KMS-11 (cell line): Measurements from ENCODE around the gene VAMP8.

Experiments
- H2AFZ ChIP-seq: fragments of 200-600 bp; sonication (generic); 2 replicates; pipeline ENCODE4 v1.6.1; 2016; ENCODE audit warnings: antibody characterized with exemption, mixed run types, low read depth
- H3K27ac ChIP-seq: fragments of 200-600 bp; sonication (generic); 2 replicates; pipeline ENCODE4 v1.6.1; 2016; ENCODE audit warnings: mild to moderate bottlenecking, mixed run types
- H3K27me3 ChIP-seq: fragments of 200-600 bp; sonication (generic); 2 replicates; pipeline ENCODE4 v1.6.1; 2017; ENCODE audit warnings: mild to moderate bottlenecking, low read depth, mixed run types, moderate library complexity; ENCODE audit not compliant: insufficient read depth
- H3K36me3 ChIP-seq: fragments of 200-600 bp; sonication (generic); 2 replicates; pipeline ENCODE4 v1.6.1; 2017; ENCODE audit warnings: mild to moderate bottlenecking, mixed run types; ENCODE audit not compliant: insufficient read depth
- H3K4me1 ChIP-seq: fragments of 200-600 bp; sonication (generic); 2 replicates; pipeline ENCODE4 v1.6.1; 2016; ENCODE audit warnings: mild to moderate bottlenecking, low read depth, mixed run types; ENCODE audit not compliant: poor library complexity, severe bottlenecking
- H3K4me2 ChIP-seq: fragments of 200-600 bp; sonication (generic); 2 replicates; pipeline ENCODE4 v1.7.0; 2016; ENCODE audit warnings: mild to moderate bottlenecking, mixed run types
- H3K4me3 ChIP-seq: fragments of 200-600 bp; sonication (generic); IDR thresholded peaks from 2 replicates; pipeline ENCODE4 v1.6.1; 2017; ENCODE audit warnings: low read depth, low read length, mixed read lengths; ENCODE audit not compliant: insufficient read depth
- H3K79me2 ChIP-seq: fragments of 200-600 bp; sonication (generic); 2 replicates; pipeline ENCODE4 v1.6.1; 2016; ENCODE audit warnings: low read depth, mixed run types; ENCODE audit not compliant: insufficient read depth
- H3K9ac ChIP-seq: fragments of 200-600 bp; sonication (generic); 2 replicates; pipeline ENCODE4 v1.6.1; 2016; ENCODE audit warnings: mild to moderate bottlenecking, mixed run types
- H4K20me1 ChIP-seq: fragments of 200-600 bp; sonication (generic); 2 replicates; pipeline ENCODE4 v1.6.1; 2016; ENCODE audit warnings: mild to moderate bottlenecking, mixed run types; ENCODE audit not compliant: insufficient read depth
- CTCF ChIP-seq: fragments of 200-600 bp; sonication (generic); conservative IDR thresholded peaks from 2 replicates; pipeline ENCODE4 v1.6.1; 2017; ENCODE audit warnings: low read depth, mild to moderate bottlenecking, antibody characterized with exemption, low read length, moderate library complexity, mixed read lengths

The VAMP8 gene

GRCh38 chr2:85577386-85578242 is at the start of gene VAMP8:
Gene VAMP8, plus strand, starts transcription at chr2:85577586. Its CDS starts 61 bp downstream, at chr2:85577647.
- Histone ChIP-seq H3K4me2 (no peak within 1 kb of the TSS), H3K36me3 (no peaks in the 10 kb centered on the region), H3K4me3 (no peak within 1 kb of the TSS), H2AFZ (peak within 1 kb of the TSS; percentile 3; the same call in 1 of the 2 replicates), H4K20me1 (no peaks in the 10 kb centered on the region), H3K4me1 (no peaks in the 10 kb centered on the region), H3K9ac (no peak within 1 kb of the TSS), H3K27me3 (peaks cover 13% of the 10 kb centered on the region; the same call in 1 of the 2 replicates), H3K79me2 (no peaks in the 10 kb centered on the region), H3K27ac (no peak within 1 kb of the TSS)
- no peak for TF ChIP-seq CTCF

GRCh38 chr2:85527787-85528186 is 49.6 kb upstream of the VAMP8 start:
- Histone ChIP-seq H3K4me2 (no peak overlapping the region), H4K20me1 (no peaks in the 10 kb centered on the region), H2AFZ (no peak overlapping the region), H3K4me3 (no peak overlapping the region), H3K4me1 (no peaks in the 10 kb centered on the region), H3K27me3 (no peaks in the 10 kb centered on the region), H3K27ac (no peak overlapping the region), H3K36me3 (no peaks in the 10 kb centered on the region), H3K9ac (no peak overlapping the region), H3K79me2 (no peaks in the 10 kb centered on the region)
- no peak for TF ChIP-seq CTCF

GRCh38 chr2:85528355-85528754 is 49.0 kb upstream of the VAMP8 start:
- no peak overlapping the region for H3K27ac ChIP-seq
- H2AFZ ChIP-seq = no peak overlapping the region
- no peaks in the 10 kb centered on the region for H3K79me2 ChIP-seq
- H3K9ac ChIP-seq = no peak overlapping the region
- H3K4me1 ChIP-seq = no peaks in the 10 kb centered on the region
- TF ChIP-seq CTCF = no peak
- H3K27me3 ChIP-seq = no peaks in the 10 kb centered on the region
- H4K20me1 ChIP-seq = no peaks in the 10 kb centered on the region
- no peak overlapping the region for H3K4me3 ChIP-seq
- H3K36me3 ChIP-seq = no peaks in the 10 kb centered on the region
- no peak overlapping the region for H3K4me2 ChIP-seq

- H3K27ac ChIP-seq = no peak overlapping the region
- H3K4me3 ChIP-seq = no peak overlapping the region
- no peaks in the 10 kb centered on the region for H3K27me3 ChIP-seq
- no peak overlapping the region for H3K9ac ChIP-seq
- H3K4me2 ChIP-seq = no peak overlapping the region
- H2AFZ ChIP-seq = no peak overlapping the region
- H4K20me1 ChIP-seq = no peaks in the 10 kb centered on the region
- TF ChIP-seq CTCF = no peak
- no peaks in the 10 kb centered on the region for H3K36me3 ChIP-seq
- H3K79me2 ChIP-seq = no peaks in the 10 kb centered on the region
- no peaks in the 10 kb centered on the region for H3K4me1 ChIP-seq
Observed at GRCh38 chr2:85529809-85530208, 47.6 kb upstream of the VAMP8 start.
